Midbrain (tissue), 1 donor: ENCODE measurements around the gene AHCTF1.
"Not testable (repeated sequence)": the region's sequence is repeated elsewhere in the genome, so short reads cannot be mapped to it uniquely, and the experiment has no call there.

Experiments
- DNase-seq: peaks from one replicate; lab custom pipeline; 2025; lab: John Stamatoyannopoulos, UW

The AHCTF1 gene

DNA sequence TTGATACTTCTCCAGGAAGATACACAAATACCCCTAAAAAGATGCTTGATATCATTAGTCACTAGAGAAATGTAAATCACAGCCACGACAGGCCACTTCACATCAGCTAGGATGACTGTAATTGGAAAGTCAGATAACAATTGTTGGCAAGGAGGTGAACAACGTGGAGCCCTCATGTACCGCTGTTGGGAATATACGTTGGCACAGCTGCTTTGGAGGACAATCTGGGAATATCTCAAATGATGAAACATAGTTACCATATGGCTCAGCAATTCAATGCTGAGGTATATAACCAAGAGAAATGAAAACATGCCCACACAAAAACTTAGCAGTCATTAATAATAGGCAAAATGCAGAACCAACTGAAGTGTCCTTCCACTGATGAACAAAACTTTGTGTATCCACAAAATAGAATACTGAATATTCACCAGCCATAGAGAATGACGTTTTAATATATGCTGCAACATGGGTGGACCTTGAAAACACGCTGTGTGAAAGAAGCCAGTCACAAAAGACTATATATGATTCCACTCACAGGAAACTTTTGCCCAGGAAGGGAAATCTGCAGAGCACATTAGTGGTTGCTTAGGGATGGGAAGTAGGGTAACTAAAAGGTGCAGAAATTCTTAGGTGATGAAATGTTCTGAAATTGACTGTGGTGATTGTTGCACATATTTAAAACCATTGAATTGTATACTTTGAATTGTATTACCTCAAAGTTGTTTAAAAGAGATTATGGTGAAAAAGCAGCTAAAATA lies 95.4 kb downstream of the AHCTF1 start:
- no peak for DNase-seq

- no peak for DNase-seq
Observed at GRCh38 chr1:246831543-246831942, 100.2 kb downstream of the AHCTF1 start.

GRCh38 chr1:246828818-246829217 lies 102.9 kb downstream of the AHCTF1 start:
- no peak for DNase-seq

DNA sequence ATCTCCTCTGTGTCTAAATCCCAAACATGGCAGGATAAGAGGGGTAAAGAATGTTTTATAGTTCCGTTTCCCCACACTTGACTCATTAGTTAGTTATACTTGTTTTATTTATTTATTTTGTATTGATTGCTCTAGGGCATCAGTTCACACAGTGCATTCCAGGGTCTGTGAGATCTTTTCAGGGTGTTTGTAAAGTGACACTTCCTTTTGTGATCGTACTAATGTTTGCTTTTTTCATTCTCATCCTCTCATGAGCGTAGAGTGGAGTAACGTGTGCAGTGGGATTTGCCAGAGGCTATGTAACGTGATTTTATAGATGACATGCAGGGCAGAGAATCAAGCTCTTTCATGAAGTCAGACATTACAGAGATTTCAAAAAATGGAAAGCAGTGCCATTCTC lies 104.4 kb downstream of the AHCTF1 start:
- no peak for DNase-seq

DNA sequence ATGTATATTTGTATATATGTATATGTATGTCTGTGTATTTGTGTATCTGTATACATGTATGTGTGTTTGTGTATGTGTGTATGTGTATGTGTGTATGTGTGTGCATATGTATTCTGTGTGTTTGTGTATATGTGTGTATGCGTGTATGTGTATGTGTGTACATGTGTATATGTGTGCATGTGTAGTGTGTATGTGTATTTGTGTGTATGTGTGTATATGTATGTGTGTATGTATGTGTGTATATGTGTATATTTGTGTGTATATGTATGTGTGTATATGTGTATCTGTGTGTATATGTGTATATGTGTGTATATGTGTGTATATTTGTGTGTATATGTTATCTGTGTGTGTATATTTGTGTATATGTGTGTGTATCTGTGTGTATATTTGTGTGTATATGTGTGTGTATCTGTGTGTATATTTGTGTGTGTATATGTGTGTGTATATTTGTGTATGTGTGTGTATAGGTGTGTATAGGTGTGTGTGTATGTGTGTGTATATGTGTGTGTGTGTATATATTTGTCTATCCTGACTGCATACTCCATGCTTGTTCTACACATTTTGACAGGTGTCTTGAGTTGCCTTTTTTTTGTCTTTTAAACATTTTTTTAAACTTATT lies 106.1 kb downstream of the AHCTF1 start:
- DNase-seq, result no peak

- no peak for DNase-seq
Observed at GRCh38 chr1:246824541-246824940, 107.2 kb downstream of the AHCTF1 start.

DNA sequence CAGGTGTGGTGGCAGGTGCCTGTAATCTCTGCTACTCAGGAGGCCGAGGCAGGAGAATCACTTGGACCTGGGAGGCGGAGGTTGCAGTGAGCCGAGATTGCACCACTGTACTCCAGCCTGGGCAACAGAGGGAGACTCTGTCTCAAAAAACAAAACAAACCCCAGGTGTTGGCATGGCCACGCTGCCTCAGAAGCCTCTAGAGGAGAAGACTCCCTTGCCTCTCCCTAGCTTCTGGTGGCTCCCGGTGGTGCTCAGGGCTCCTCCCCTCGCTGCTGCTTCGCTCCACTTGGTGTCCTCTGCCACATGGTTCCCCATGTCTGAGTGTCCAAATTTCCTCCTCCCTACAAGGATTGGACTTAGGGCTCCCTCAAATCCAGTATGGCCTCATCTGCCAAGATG lies 109.6 kb downstream of the AHCTF1 start:
- not testable (repeated sequence) for DNase-seq

- no peak for DNase-seq
Observed at GRCh38 chr1:246820666-246821065, 111.1 kb downstream of the AHCTF1 start.

DNA sequence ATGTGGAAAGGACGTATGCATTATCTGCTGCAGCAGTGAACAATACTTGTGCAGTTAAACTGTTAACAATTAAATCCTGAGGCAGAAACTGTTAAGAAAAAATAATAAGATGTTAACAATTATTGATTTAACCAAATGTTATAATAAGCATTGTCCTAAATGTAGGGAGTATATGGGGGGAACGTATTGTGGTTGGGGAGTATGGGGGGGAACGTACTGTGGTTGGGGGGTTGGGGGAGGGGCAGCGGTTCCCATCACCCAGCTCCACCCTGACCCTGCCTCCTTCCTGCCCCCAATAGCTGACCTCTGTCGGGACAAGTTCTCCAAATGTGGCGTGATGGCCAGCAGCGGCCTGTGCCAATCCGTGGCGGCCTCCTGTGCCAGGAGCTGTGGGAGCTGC lies 114.0 kb downstream of the AHCTF1 start:
- DNase-seq, result not testable (repeated sequence)

DNA sequence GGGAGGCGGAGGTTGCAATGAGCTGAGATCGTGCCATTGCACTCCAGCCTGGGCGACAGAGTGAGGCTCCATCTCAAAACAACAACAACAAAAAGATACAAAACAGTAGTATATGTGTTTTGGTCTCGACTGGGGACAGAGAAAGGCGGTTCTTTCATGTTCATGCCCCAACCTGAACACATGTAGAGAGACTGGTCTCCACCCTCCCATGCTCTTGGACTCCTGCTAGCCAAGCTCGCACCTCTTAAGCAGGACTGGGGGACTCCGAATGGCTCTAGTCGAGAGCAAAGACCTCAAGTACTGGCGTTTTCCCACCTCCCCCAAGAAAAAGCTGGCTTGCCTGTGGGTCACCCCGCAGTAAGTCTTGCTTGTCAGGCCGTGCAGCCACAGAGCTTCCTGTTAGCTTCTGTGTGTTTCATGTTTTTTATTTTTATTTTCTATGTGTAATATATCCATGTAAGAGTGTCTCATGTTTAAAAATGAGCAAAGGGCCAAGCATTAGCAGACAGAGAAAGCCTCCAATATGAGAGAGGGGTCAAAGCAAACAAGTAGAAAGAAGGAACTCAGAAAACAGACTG lies 116.0 kb downstream of the AHCTF1 start:
- no peak for DNase-seq

- DNase-seq, result no peak
Observed at GRCh38 chr1:246814890-246815289, 116.9 kb downstream of the AHCTF1 start.

DNA sequence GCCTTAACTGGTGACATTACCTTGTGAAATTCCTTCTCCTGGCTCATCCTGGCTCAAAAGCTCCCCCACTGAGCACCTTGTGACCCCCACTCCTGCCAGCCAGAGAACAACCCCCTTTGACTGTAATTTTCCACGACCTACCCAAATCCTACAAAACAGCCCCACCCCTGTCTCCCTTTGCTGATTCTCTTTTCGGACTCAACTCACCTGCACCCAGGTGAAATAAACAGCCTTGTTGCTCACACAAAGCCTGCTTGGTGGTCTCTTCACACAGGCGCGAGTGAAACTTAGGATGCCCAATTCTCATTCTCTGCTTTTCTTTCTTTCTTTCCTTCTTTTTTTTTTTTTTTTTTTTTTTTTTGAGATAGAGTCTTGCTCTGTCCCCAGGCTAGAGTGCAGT lies 118.4 kb downstream of the AHCTF1 start:
- DNase-seq, result not testable (repeated sequence)

GRCh38 chr1:246811985-246812384 lies 119.8 kb downstream of the AHCTF1 start:
- no peak for DNase-seq

DNA sequence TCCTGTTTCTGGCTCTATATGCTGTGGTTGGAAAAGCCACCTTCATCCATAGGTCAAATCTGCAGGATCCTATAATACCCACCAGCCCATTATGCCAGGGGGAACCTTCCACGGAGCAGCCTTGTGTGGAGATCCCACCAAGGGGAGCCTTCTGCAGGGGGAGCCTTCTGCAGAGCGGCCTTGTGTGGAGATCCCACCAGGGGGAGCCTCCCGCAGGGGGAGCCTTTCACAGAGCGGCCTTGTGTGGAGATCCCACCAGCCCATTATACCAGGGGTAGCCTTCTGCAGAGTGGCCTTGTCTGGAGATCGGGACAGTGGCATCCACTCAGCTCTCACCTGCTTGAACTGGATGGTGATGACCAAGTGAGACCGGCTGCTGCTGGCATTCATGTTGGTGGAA lies 122.3 kb downstream of the AHCTF1 start:
- DNase-seq, result no peak

DNA sequence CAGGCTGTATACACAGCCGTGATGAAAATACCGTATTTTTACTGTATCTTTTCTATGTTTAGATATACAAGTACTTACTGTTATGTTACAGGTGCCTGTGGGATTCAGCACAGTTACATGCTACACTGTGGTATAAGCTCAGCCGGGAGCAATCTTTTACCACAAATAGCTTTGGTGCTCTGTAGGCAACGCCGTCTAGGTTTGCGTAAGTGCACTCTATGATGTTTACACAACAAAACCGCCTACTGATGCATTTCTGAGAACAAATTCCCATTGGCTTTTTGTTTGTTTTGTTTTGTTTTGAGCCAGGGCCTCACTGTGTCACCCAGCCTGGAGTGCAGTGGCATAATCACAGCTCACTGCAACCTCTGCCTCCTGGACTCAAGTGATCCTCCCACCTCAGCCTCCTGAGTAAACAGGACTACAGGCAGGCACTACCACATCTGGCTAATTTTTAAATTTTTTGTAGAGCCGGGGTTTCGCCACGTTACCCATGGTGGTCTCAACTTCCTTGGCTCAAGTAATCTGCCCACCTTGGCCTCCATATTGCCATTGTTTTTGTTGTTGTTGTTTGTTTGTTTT lies 126.5 kb downstream of the AHCTF1 start:
- DNase-seq, result no peak

DNA sequence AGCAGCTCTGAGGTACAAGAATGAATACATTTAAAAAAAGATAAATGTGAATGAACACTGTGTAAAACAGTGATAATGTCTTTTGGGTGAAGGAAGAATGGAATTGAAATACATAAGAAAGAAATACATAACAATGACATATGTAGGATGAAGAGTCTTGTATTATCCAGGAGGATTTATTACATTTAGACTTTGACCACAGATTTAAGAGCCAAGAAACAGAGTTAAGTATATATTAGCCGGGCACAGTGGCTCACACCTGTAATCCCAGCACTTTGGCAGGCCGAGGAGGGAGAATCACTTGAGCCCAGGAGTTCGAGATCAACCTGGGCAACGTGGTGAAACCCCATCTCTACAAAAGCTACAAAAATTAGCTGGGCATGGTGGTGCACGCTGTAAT lies 127.9 kb downstream of the AHCTF1 start:
- DNase-seq, result no peak

DNA sequence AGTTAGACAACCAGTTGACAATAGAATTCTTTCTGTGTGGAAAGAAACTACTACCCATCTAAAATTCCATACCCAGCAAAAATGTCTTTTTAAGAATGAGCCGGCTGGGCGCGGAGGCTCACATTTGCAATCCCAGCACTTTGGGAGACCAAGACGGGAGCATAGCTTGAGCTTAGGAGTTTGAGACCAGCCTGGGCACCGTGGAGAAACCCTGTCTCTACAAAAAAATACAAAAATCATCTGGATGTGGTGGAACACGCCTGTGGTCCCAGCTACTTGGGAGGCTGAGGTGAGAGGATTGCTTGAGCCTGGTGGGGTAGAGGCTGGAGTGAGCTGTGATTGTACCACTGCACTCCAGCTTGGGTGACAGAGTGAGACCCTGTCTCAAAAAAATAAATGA lies 128.4 kb downstream of the AHCTF1 start:
- no peak for DNase-seq

GRCh38 chr1:246801241-246802020 lies 130.3 kb downstream of the AHCTF1 start:
- DNase-seq, result no peak

DNA sequence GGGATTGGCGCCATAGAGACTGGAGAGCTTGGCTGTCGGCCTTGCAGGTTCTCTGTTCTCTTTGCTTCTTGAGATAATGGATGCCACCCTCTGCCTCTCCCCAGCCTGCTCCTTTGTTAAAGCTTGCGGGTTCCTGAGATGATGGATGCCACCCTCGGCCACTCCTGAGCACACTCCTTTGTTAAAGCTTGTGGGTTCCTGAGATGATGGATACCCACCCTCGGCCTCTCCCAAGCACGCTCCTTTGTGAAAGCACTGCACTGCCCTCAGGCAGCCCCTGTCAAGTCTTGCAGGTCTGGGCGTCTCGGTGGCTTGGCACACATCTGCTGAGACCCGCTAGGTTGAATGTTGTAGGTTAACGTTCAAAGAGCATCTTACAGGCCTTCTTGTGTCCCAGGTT lies 131.0 kb downstream of the AHCTF1 start:
- DNase-seq, result no peak

DNA sequence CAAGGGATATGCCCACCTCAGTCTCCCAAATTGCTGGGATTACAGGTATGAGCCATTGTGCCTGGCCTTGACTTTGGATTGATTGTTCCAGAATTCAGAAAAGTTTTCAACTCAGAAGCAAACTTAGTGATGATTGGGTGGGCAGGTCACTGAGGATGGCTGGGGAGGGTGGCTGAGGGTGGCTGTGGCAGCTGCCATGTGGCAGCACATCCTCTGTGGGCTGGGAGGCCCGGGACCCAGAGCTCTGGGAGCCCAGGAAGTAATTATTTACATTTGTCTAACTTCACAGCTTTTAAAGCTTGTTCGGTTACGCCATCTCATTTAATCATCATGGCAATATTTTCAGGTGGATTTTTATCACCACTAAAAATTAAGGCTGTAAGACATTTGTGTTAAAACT lies 131.4 kb downstream of the AHCTF1 start:
- no peak for DNase-seq

- no peak for DNase-seq
Observed at GRCh38 chr1:246798606-246799496, 132.9 kb downstream of the AHCTF1 start.
